KMS-11 (cell line): ENCODE data around the gene CALHM1.

ENCODE experiments used
- H2AFZ ChIP-seq: fragments of 200-600 bp; sonication (generic); 2 replicates; pipeline ENCODE4 v1.6.1; 2016; ENCODE audit warnings: antibody characterized with exemption, mixed run types, low read depth
- H3K27ac ChIP-seq: fragments of 200-600 bp; sonication (generic); 2 replicates; pipeline ENCODE4 v1.6.1; 2016; ENCODE audit warnings: mild to moderate bottlenecking, mixed run types
- H3K27me3 ChIP-seq: fragments of 200-600 bp; sonication (generic); 2 replicates; pipeline ENCODE4 v1.6.1; 2017; ENCODE audit warnings: mild to moderate bottlenecking, low read depth, mixed run types, moderate library complexity; ENCODE audit not compliant: insufficient read depth
- H3K36me3 ChIP-seq: fragments of 200-600 bp; sonication (generic); 2 replicates; pipeline ENCODE4 v1.6.1; 2017; ENCODE audit warnings: mild to moderate bottlenecking, mixed run types; ENCODE audit not compliant: insufficient read depth
- H3K4me1 ChIP-seq: fragments of 200-600 bp; sonication (generic); 2 replicates; pipeline ENCODE4 v1.6.1; 2016; ENCODE audit warnings: mild to moderate bottlenecking, low read depth, mixed run types; ENCODE audit not compliant: poor library complexity, severe bottlenecking
- H3K4me2 ChIP-seq: fragments of 200-600 bp; sonication (generic); 2 replicates; pipeline ENCODE4 v1.7.0; 2016; ENCODE audit warnings: mild to moderate bottlenecking, mixed run types
- H3K4me3 ChIP-seq: fragments of 200-600 bp; sonication (generic); IDR thresholded peaks from 2 replicates; pipeline ENCODE4 v1.6.1; 2017; ENCODE audit warnings: low read depth, low read length, mixed read lengths; ENCODE audit not compliant: insufficient read depth
- H3K79me2 ChIP-seq: fragments of 200-600 bp; sonication (generic); 2 replicates; pipeline ENCODE4 v1.6.1; 2016; ENCODE audit warnings: low read depth, mixed run types; ENCODE audit not compliant: insufficient read depth
- H3K9ac ChIP-seq: fragments of 200-600 bp; sonication (generic); 2 replicates; pipeline ENCODE4 v1.6.1; 2016; ENCODE audit warnings: mild to moderate bottlenecking, mixed run types
- H4K20me1 ChIP-seq: fragments of 200-600 bp; sonication (generic); 2 replicates; pipeline ENCODE4 v1.6.1; 2016; ENCODE audit warnings: mild to moderate bottlenecking, mixed run types; ENCODE audit not compliant: insufficient read depth
- TF ChIP-seq, protein P1 (sequence below): fragments of 200-600 bp; sonication (generic); conservative IDR thresholded peaks from 2 replicates; pipeline ENCODE4 v1.6.1; 2017; ENCODE audit warnings: low read depth, mild to moderate bottlenecking, antibody characterized with exemption, low read length, moderate library complexity, mixed read lengths

Gene CALHM1

DNA sequence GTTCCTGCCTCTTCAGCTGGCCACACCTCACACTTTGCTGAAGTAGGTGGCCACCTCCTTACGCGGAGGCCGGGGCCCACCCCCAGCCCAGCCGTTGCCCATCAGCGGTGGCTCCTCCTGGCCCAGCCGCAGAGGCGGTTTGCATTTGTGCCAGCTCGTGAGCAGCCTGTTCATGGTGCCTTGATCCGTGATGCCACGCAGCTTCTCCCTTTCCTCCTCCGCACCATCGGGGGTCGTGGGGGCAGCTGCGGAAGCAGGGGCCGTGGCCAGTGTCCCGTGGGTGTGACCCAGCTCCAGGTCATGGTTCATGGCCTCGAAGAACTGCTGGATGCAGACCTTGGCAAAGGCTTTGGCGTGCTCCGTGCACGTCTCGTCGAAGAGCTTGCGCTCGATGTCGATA, 3.5 kb downstream of the CALHM1 start:
- H2AFZ ChIP-seq, result no peak overlapping the region
- no peak overlapping the region for H3K27ac ChIP-seq
- H3K4me1 ChIP-seq, result peaks cover 19% of the 10 kb centered on the region
- H3K36me3 ChIP-seq, result no peaks in the 10 kb centered on the region
- no peak overlapping the region for H3K4me3 ChIP-seq
- TF ChIP-seq, protein P1, sequence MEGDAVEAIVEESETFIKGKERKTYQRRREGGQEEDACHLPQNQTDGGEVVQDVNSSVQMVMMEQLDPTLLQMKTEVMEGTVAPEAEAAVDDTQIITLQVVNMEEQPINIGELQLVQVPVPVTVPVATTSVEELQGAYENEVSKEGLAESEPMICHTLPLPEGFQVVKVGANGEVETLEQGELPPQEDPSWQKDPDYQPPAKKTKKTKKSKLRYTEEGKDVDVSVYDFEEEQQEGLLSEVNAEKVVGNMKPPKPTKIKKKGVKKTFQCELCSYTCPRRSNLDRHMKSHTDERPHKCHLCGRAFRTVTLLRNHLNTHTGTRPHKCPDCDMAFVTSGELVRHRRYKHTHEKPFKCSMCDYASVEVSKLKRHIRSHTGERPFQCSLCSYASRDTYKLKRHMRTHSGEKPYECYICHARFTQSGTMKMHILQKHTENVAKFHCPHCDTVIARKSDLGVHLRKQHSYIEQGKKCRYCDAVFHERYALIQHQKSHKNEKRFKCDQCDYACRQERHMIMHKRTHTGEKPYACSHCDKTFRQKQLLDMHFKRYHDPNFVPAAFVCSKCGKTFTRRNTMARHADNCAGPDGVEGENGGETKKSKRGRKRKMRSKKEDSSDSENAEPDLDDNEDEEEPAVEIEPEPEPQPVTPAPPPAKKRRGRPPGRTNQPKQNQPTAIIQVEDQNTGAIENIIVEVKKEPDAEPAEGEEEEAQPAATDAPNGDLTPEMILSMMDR, result no peak
- no peak overlapping the region for H3K9ac ChIP-seq
- no peaks in the 10 kb centered on the region for H4K20me1 ChIP-seq
- H3K79me2 ChIP-seq, result no peaks in the 10 kb centered on the region
- no peaks in the 10 kb centered on the region for H3K27me3 ChIP-seq
- no peak overlapping the region for H3K4me2 ChIP-seq

DNA sequence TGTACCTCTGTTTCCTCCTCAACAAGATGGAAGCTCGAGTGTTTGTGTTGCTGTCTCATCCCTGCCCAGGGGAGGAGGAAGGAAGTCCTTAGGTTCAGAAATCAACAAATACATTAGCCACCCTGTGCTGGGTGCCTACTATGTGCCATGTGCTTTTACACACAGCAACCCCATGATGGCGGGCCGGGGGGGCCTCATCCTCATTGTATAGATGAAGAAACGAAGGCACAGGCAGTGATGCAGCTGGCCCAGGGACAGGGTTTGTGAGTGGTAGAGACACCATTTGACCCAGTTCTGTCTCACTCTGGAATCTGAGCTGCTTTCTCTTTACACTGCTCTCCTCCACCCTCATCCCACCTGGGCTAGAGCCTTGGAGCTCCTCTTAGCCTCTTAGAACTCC, 4.7 kb downstream of the CALHM1 start:
- TF ChIP-seq, protein P1, result no peak
- Histone ChIP-seq H3K27me3 (no peaks in the 10 kb centered on the region), H3K4me1 (peaks cover 7% of the 10 kb centered on the region), H3K9ac (no peak overlapping the region), H4K20me1 (no peaks in the 10 kb centered on the region), H3K27ac (no peak overlapping the region), H3K36me3 (no peaks in the 10 kb centered on the region), H2AFZ (no peak overlapping the region), H3K4me3 (no peak overlapping the region), H3K4me2 (no peak overlapping the region), H3K79me2 (no peaks in the 10 kb centered on the region)

DNA sequence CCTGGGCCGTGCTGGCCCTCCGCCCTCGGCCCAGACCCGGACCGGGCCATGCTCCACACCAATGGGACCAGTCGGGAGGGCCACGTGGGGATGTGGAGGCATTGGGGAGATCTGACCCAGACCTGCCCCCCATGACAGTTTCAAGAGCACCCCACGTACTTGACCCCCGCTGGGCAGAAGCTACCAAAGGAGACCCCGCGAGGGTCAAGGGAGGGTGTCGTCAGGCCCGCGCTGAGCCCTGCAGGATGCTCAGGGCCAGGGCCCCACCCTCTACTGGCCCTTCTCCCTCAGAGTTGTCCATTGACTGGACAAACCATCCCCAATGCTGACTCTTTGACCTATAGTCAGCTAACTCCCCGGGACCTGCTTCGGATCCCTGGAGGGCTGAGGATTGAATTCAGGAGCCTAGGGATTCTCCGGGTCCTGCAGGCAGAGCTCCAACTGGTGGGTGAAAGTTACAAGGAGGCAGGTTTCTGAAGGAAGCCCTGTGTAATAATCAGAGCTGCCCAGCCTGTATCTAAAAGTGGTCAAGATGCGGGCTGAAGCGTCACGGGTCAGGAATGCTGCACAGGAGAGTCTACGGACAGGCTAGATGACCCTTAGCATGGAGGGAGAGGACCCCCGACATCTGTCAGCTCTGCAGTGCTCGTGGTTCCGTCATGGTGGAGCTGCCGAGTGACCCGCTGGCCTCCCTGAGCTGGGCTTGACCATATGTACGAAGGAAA, 6.0 kb downstream of the CALHM1 start:
- Histone ChIP-seq H4K20me1 (no peaks in the 10 kb centered on the region), H3K79me2 (no peaks in the 10 kb centered on the region), H3K4me2 (no peak overlapping the region)

DNA sequence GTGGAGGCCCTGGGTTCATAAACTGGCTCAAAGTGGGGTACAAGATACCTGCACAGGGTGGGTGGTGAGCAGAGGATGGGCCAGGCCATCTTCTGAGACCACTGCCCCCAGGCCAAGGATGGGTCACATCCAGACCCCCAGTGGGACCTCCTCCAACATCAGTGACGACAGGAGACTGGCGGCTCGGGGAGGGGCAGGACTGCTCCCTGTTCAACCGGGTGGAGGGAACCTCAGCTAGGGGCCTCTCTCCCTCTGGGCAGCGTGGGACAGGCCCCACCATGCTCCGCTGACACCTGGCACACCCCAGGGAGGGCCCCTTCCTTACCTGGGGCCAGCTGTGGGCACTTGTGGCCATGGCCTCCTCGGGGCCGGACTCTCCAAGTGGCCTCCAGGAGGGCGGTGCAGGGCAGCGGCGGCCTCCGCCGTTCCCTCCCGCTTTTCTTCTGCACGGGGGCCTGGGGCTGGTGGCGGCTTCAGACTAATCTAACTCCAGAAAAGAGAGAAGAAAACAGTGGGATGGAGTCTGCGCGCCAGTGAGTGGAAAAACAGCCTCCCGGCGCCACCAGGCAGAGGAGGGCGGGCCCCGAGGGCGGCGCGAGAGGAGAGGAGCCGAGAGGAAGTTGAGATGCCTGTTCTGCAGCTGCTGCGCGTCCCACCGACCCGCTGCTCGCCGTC, 6.7 kb downstream of the CALHM1 start, which contains the start of gene CALHM2:
Gene CALHM2, minus strand, starts transcription at position 540 of the 675 bp plus-strand sequence. CDS start 2,429 bp downstream, outside the sequence.
- TF ChIP-seq, protein P1, result no peak
- H3K27me3 ChIP-seq, result no peaks in the 10 kb centered on the region
- peak within 1 kb of the TSS; percentile 14; the same call in 1 of the 2 replicates for H2AFZ ChIP-seq
- H4K20me1 ChIP-seq, result no peaks in the 10 kb centered on the region
- H3K9ac ChIP-seq, result no peak within 1 kb of the TSS
- no peak within 1 kb of the TSS for H3K4me2 ChIP-seq
- H3K27ac ChIP-seq, result no peak within 1 kb of the TSS
- no peak within 1 kb of the TSS for H3K4me3 ChIP-seq
- H3K4me1 ChIP-seq, result no peaks in the 10 kb centered on the region
- no peaks in the 10 kb centered on the region for H3K36me3 ChIP-seq
- H3K79me2 ChIP-seq, result no peaks in the 10 kb centered on the region

More for the DNA sequence above, 6.0 kb downstream of the CALHM1 start:
- Histone ChIP-seq H3K36me3 (no peaks in the 10 kb centered on the region), H3K9ac (no peak overlapping the region), H2AFZ (peak overlapping the region; percentile 14; the same call in 1 of the 2 replicates), H3K27me3 (no peaks in the 10 kb centered on the region), H3K4me1 (no peaks in the 10 kb centered on the region), H3K27ac (no peak overlapping the region), H3K4me3 (no peak overlapping the region)
- TF ChIP-seq, protein P1, result no peak
